ENCODE results near the gene XRCC5.

XRCC5 gene

GRCh38 chr2:216195565-216196029 is 86.4 kb downstream of the XRCC5 start:
- Histone ChIP-seq H3K36me3 (ENCODE audit: low read length) (peaks cover 70% of the 10 kb centered on the region), H3K27ac (ENCODE audit: low read depth, low read length) (no peak overlapping the region), H3K4me3 (ENCODE audit: insufficient read depth, low read length, poor library complexity, severe bottlenecking) (no peak overlapping the region), H3F3A (ENCODE audit: insufficient read depth) (peaks cover 4% of the 10 kb centered on the region; the same call in 1 of the 2 replicates), H3K79me2 (ENCODE audit: insufficient read depth, low read length) (peaks cover 5% of the 10 kb centered on the region), H2AFZ (ENCODE audit: low read depth, low read length, severe bottlenecking) (no peak overlapping the region), H3K27me3 (ENCODE audit: low read length) (no peaks in the 10 kb centered on the region), H3K9me3 (ENCODE audit: insufficient read depth, low read length) (no peaks in the 10 kb centered on the region), H3K9ac (ENCODE audit: low read length) (no peak overlapping the region), H3K9me2 (replicated peaks; ENCODE audit: insufficient read depth, low read length) (no peaks in the 10 kb centered on the region), H4K20me1 (ENCODE audit: low read depth, low read length) (peaks cover 2% of the 10 kb centered on the region), H3K4me2 (ENCODE audit: low read depth, low read length, poor library complexity, severe bottlenecking) (no peak overlapping the region)
- no peak for TF ChIP-seq EZH2phosphoT487 (conservative IDR thresholded peaks at IDR 0.05; ENCODE audit: low read length)
- TF ChIP-seq, protein P1, sequence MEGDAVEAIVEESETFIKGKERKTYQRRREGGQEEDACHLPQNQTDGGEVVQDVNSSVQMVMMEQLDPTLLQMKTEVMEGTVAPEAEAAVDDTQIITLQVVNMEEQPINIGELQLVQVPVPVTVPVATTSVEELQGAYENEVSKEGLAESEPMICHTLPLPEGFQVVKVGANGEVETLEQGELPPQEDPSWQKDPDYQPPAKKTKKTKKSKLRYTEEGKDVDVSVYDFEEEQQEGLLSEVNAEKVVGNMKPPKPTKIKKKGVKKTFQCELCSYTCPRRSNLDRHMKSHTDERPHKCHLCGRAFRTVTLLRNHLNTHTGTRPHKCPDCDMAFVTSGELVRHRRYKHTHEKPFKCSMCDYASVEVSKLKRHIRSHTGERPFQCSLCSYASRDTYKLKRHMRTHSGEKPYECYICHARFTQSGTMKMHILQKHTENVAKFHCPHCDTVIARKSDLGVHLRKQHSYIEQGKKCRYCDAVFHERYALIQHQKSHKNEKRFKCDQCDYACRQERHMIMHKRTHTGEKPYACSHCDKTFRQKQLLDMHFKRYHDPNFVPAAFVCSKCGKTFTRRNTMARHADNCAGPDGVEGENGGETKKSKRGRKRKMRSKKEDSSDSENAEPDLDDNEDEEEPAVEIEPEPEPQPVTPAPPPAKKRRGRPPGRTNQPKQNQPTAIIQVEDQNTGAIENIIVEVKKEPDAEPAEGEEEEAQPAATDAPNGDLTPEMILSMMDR (IDR thresholded peaks at IDR 0.05; ENCODE audit: insufficient read depth, low read length, poor library complexity, severe bottlenecking): no peak

GRCh38 chr2:216201692-216202306 is 92.7 kb downstream of the XRCC5 start:
- no peak for TF ChIP-seq EZH2phosphoT487 (conservative IDR thresholded peaks at IDR 0.05; ENCODE audit: low read length)
- TF ChIP-seq, protein P1 (IDR thresholded peaks at IDR 0.05; ENCODE audit: insufficient read depth, low read length, poor library complexity, severe bottlenecking): no peak
- no peak overlapping the region for H2AFZ ChIP-seq (ENCODE audit: low read depth, low read length, severe bottlenecking)
- no peaks in the 10 kb centered on the region for H3K9me2 ChIP-seq (replicated peaks; ENCODE audit: insufficient read depth, low read length)
- peaks cover 4% of the 10 kb centered on the region; the same call in 1 of the 2 replicates for H3K79me2 ChIP-seq (ENCODE audit: insufficient read depth, low read length)
- H3K27ac ChIP-seq (ENCODE audit: low read depth, low read length): no peak overlapping the region
- H3K4me3 ChIP-seq (ENCODE audit: insufficient read depth, low read length, poor library complexity, severe bottlenecking): no peak overlapping the region
- H3K27me3 ChIP-seq (ENCODE audit: low read length): no peaks in the 10 kb centered on the region
- H3K9ac ChIP-seq (ENCODE audit: low read length): no peak overlapping the region
- H4K20me1 ChIP-seq (ENCODE audit: low read depth, low read length): no peaks in the 10 kb centered on the region
- H3F3A ChIP-seq (ENCODE audit: insufficient read depth): peaks cover 7% of the 10 kb centered on the region; the same call in 1 of the 2 replicates
- H3K9me3 ChIP-seq (ENCODE audit: insufficient read depth, low read length): no peaks in the 10 kb centered on the region
- H3K36me3 ChIP-seq (ENCODE audit: low read length): peaks cover 60% of the 10 kb centered on the region
- no peak overlapping the region for H3K4me2 ChIP-seq (ENCODE audit: low read depth, low read length, poor library complexity, severe bottlenecking)

DNA sequence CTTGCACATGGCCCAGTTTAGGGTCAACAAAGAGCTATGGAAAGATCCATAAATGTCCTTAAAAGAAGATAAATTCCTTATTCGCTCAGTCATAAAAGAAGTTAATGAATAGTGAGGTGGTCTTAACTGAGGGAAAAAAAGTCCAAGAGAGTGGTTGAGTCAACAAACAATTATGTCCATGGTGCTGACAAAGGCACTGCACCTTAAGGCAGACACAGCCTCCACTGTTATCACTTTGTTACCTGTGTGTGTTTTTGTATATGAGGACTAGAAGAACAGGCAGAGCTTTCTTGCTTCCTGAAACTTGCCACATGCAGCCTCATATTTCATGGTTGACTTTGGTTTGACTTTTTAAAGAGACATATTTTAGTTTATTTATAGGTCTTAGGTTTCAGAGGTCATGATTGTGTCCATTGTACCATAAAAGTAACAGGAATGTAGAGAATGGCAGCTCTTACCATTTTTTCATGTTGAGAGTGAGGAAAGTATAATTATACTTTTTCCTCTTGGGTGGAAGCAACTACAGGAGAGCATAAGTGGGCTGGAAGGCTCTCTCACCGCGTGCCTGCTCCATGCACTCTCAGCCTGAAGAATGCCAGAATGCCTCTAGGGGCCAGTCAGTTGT is 93.6 kb downstream of the XRCC5 start:
- Histone ChIP-seq H3K9me2 (replicated peaks; ENCODE audit: insufficient read depth, low read length) (no peaks in the 10 kb centered on the region), H3K27ac (ENCODE audit: low read depth, low read length) (no peak overlapping the region), H3K27me3 (ENCODE audit: low read length) (no peaks in the 10 kb centered on the region), H3F3A (ENCODE audit: insufficient read depth) (peaks cover 7% of the 10 kb centered on the region; the same call in 1 of the 2 replicates), H4K20me1 (ENCODE audit: low read depth, low read length) (no peaks in the 10 kb centered on the region), H3K4me3 (ENCODE audit: insufficient read depth, low read length, poor library complexity, severe bottlenecking) (no peak overlapping the region), H3K9ac (ENCODE audit: low read length) (no peak overlapping the region), H3K79me2 (ENCODE audit: insufficient read depth, low read length) (peaks cover 4% of the 10 kb centered on the region; the same call in 1 of the 2 replicates), H3K9me3 (ENCODE audit: insufficient read depth, low read length) (no peaks in the 10 kb centered on the region), H3K36me3 (ENCODE audit: low read length) (peaks cover 62% of the 10 kb centered on the region), H3K4me2 (ENCODE audit: low read depth, low read length, poor library complexity, severe bottlenecking) (no peak overlapping the region), H2AFZ (ENCODE audit: low read depth, low read length, severe bottlenecking) (no peak overlapping the region)
- TF ChIP-seq, protein P1 (IDR thresholded peaks at IDR 0.05; ENCODE audit: insufficient read depth, low read length, poor library complexity, severe bottlenecking): no peak
- no peak for TF ChIP-seq EZH2phosphoT487 (conservative IDR thresholded peaks at IDR 0.05; ENCODE audit: low read length)

Measured in SU-DHL-6 (cell line).